ENCODE data around the gene CEACAM1. TPM values are rescaled to one million over a fixed set of nuclear protein-coding genes. Genes with fewer than 3 reads are reported as not detected.
"Not testable (repeated sequence)": the region's sequence is repeated elsewhere in the genome, so short reads cannot be mapped to it uniquely, and the experiment has no call there.

CEACAM1 gene
- total RNA-seq, 1 experiment from 2014 or later: not detected

DNA sequence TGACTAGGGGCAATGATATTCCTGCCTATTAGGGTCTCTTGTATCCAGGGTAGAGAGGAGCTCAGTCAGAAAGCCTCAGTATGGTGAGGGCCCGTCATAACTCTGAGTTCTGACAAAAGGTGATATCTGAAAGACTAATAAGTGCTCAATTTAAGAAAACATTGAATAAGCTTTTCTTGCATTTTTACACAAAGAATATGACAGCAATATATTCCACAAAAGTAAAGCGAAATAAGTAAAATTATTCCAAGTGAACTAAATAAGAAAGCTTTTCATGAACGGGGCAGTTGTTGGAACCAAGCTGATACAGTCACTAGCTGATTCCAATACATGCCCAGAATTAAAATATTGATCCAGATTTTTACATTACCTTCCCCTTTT, 40.5 kb downstream of the CEACAM1 start:
- Histone ChIP-seq H3K9me3 (replicated peaks) (no peaks in the 10 kb centered on the region), H3K27me3 (replicated peaks) (0 out of 2 replicates have a peak, but pooled peaks cover 9% of the 10 kb centered on the region), H3K4me3 (no peak overlapping the region), H3K36me3 (no peaks in the 10 kb centered on the region), H3K27ac (no peak overlapping the region), H3K4me1 (replicated peaks) (no peaks in the 10 kb centered on the region)
- DNase-seq (ENCODE audit: low read depth in 1 of 2, low spot score in 2 of 2): no peak

DNA sequence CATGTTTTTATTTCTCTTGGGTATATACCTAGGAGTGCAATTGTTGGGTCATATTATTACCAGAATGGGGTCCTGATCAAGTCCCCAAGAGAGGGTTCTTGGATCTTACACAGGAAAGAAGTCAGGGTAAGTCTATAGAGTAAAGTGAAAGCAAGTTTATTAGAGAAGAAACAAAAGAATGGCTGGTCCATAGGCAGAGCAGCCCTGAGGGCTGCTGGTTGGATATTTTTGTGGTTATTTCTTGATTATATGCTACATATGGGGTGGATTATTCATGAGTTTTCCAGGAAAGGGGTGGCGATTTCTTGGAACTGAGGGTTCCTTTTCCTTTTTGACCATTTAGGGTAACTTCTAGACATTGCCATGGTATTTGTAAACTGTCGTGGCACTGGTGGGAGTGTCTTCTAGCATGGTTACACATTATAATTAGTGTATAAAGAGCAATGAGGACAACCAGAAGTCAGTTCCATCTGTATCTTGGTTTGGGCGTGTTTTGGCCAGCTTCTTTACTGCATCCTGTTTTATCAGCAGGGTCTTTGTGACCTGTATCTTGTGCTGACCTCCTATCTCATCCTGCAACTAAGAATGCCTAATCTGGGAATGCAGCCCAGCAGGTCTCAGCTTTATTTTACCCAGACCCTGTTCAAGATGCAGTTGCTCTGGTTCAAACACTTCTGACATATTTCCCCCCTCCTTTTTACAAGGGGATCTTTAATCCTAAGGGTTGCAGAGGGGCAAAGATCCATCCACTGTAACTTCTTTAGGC, 41.1 kb downstream of the CEACAM1 start:
- H3K27me3 ChIP-seq (replicated peaks): 0 out of 2 replicates have a peak, but pooled peaks cover 9% of the 10 kb centered on the region
- no peak for DNase-seq (ENCODE audit: low read depth in 1 of 2, low spot score in 2 of 2)

DNA sequence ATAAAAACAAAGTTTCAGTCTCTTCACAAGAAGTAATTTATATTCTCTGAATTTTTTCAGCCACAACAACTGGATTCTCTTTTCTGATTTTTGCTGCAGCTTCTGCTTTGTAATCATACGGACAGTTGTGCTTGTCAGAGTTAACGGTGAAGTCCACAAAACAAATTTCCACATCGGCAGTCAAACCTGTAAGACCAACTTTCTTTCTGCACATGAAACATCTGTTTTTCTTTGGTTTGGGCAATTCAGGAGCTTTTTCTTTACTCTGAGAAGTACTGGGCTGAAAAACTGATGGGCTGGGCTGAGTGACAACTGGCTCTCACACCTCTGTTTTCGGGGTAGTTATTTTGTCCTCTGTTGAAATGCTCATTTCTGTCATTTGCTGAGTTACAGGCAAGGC, 43.2 kb downstream of the CEACAM1 start:
- not testable (repeated sequence) for DNase-seq (ENCODE audit: low read depth in 1 of 2, low spot score in 2 of 2); H3K27me3 ChIP-seq (replicated peaks); H3K9me3 ChIP-seq (replicated peaks); H3K36me3 ChIP-seq; H3K27ac ChIP-seq; H3K4me3 ChIP-seq; H3K4me1 ChIP-seq (replicated peaks)

More for the DNA sequence above, 41.1 kb downstream of the CEACAM1 start:
- no peak overlapping the region for H3K4me3 ChIP-seq
- H3K36me3 ChIP-seq: no peaks in the 10 kb centered on the region
- H3K4me1 ChIP-seq (replicated peaks): no peaks in the 10 kb centered on the region
- no peak overlapping the region for H3K27ac ChIP-seq
- no peaks in the 10 kb centered on the region for H3K9me3 ChIP-seq (replicated peaks)

DNA sequence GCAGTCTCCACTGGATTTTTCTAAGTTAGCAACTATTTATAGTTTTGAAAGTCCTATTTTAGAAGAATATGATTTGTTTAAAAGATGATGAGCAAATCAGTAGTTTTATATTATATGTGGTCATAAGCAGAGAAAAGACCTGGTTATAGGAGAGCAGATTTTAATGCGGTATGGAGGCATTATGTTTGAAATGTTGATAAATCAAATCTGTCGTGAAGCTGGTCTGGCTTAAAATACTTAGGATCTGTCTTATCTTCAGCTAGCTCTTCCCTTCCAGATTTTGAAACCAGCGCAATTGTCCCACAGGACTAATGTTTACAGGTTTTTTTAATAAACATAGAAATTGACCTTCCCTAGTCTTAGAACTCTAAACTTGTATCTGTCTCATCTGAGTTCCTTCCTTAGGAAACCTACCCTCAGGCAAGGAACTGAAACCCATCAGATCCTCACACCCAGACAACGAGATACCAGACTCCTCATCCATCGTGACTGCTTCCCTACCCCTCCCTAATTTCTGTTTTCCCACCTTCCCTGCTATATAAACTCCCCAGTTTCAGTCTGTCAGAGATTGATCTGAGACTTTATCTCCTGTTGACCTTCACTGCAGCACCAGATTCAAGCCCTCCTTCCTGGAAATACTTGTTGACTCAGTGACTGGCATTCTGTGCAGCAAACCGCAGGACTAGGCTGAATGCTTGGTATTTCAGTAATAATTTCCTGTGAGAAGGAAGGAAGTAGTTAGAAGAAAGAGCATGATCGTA, 47.8 kb downstream of the CEACAM1 start:
- Histone ChIP-seq H3K9me3 (replicated peaks) (no peaks in the 10 kb centered on the region), H3K4me1 (replicated peaks) (no peaks in the 10 kb centered on the region)
- peak in 1 of 2 experiments; percentile 23 for DNase-seq (ENCODE audit: low read depth in 1 of 2, low spot score in 2 of 2)

DNA sequence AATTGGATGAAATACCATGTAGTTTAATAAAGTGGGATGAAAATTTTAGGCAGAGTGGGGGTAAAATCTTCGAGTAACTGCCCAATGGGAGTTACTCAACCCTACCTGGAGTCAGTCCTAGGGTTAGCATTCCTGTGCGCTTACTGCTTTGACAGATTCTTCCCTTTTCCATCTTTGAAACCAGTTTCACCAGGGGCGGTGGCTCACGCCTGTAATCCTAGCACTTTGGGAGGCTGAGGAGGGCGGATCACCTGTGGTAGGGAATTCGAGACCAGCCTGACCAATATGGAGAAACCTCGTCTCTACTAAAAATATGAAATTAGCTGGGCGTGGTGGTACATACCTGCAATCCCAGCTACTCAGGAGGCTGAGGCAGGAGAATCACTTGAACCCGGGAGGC, 48.5 kb downstream of the CEACAM1 start:
- Histone ChIP-seq H3K9me3 (replicated peaks) (no peaks in the 10 kb centered on the region), H3K27me3 (replicated peaks) (no peaks in the 10 kb centered on the region), H3K36me3 (no peaks in the 10 kb centered on the region), H3K4me1 (replicated peaks) (no peaks in the 10 kb centered on the region), H3K27ac (no peak overlapping the region), H3K4me3 (no peak overlapping the region)
- DNase-seq (ENCODE audit: low read depth in 1 of 2, low spot score in 2 of 2): no peak

More for the DNA sequence above, 47.8 kb downstream of the CEACAM1 start:
- no peak overlapping the region for H3K27ac ChIP-seq
- H3K27me3 ChIP-seq (replicated peaks): no peaks in the 10 kb centered on the region
- no peaks in the 10 kb centered on the region for H3K36me3 ChIP-seq
- H3K4me3 ChIP-seq: no peak overlapping the region

DNA sequence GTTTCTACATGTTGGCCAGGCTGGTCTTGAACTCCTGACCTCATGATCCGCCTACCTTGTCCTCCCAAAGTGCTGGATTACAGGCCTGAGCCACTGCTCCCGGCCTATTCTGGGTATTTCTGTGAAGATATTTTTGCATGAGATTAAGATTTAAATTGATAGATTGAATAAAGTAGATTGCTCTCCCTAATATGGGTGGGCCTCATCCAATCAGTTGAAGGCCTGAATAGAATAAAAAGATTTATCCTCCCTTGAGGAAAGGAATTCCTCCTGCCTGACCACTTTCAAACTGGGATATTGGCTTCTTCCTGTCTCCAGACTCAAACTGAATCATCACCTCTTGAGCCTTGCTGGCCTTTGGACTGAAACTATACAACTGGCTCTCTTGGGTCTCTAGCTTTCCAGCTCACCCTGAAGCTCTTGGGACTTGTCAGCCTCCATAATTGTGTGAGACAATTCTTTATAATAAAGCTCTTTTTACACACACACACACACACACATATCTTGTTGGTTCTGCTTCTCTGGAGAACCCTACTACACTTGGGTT, 49.4 kb downstream of the CEACAM1 start:
- H3K9me3 ChIP-seq (replicated peaks): no peaks in the 10 kb centered on the region
- H3K27me3 ChIP-seq (replicated peaks): no peaks in the 10 kb centered on the region
- no peak for DNase-seq (ENCODE audit: low read depth in 1 of 2, low spot score in 2 of 2)
- no peak overlapping the region for H3K4me3 ChIP-seq
- no peaks in the 10 kb centered on the region for H3K4me1 ChIP-seq (replicated peaks)
- no peaks in the 10 kb centered on the region for H3K36me3 ChIP-seq
- H3K27ac ChIP-seq: no peak overlapping the region

DNA sequence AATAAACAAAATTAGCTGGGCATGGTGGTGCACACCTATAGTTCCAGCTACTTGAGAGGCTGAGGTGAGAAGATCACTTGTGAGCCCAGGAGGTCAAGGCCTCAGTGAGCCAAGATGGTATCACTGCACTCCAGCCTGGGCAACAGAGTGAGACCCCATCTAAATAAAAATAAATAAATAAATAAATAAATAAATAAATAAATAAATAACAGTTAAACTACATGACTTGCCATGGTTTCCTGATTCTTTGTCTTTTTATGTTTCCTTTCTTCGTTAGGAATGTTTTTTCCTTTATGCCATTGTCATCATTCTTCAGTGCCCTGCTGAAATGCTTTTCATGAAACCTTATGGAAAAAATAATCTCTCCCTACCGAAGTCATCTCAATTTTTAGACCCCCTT, 50.3 kb downstream of the CEACAM1 start:
- Histone ChIP-seq H3K36me3 (no peaks in the 10 kb centered on the region), H3K27ac (no peak overlapping the region), H3K9me3 (replicated peaks) (no peaks in the 10 kb centered on the region), H3K4me1 (replicated peaks) (no peaks in the 10 kb centered on the region), H3K27me3 (replicated peaks) (no peaks in the 10 kb centered on the region; the same call in 1 of the 2 replicates), H3K4me3 (no peak overlapping the region)
- no peak for DNase-seq (ENCODE audit: low read depth in 1 of 2, low spot score in 2 of 2)

DNA sequence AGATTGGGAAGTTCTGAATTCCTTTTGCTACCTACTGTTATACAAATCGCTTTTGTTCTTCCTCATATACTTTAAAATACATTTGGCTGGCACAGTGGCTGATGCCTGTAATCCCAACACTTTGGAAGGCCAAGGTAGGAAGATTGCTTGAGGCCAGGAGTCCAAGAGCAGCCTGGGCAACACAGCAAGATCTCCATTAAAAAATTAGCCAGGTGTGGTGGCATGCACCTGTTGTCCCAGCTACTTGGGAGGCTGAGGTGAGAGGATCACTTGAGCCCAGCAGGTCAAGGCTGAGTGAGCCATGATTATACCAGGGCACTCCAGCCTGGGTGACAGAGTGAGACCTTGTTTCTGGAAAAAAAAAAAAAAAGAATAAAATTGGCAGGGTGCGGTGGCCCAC, 51.2 kb downstream of the CEACAM1 start:
- H3K9me3 ChIP-seq (replicated peaks): no peaks in the 10 kb centered on the region
- no peaks in the 10 kb centered on the region for H3K36me3 ChIP-seq
- H3K4me3 ChIP-seq: no peak overlapping the region
- H3K27me3 ChIP-seq (replicated peaks): no peaks in the 10 kb centered on the region; the same call in 1 of the 2 replicates
- no peak overlapping the region for H3K27ac ChIP-seq
- no peak for DNase-seq (ENCODE audit: low read depth in 1 of 2, low spot score in 2 of 2)
- no peaks in the 10 kb centered on the region for H3K4me1 ChIP-seq (replicated peaks)

DNA sequence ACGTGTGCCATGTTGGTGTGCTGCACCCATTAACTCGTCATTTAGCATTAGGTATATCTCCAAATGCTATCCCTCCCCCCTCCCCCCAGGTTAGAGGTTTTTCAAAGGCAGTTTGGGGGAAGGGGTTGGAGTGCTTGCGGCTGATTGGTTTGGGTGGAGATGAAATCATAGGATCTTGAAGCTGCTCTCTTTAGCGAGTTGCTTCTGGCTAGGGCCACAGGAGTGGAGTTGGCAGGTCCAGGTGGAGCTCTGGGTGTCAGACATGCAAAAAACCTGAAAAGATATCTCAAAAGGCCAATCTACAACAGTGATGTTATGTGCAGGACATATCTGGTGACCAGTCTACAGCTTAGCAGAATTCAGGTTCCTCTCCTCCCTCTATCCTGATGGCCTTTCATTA, 52.9 kb downstream of the CEACAM1 start:
- no peak overlapping the region for H3K4me3 ChIP-seq
- DNase-seq (ENCODE audit: low read depth in 1 of 2, low spot score in 2 of 2): no peak

DNA sequence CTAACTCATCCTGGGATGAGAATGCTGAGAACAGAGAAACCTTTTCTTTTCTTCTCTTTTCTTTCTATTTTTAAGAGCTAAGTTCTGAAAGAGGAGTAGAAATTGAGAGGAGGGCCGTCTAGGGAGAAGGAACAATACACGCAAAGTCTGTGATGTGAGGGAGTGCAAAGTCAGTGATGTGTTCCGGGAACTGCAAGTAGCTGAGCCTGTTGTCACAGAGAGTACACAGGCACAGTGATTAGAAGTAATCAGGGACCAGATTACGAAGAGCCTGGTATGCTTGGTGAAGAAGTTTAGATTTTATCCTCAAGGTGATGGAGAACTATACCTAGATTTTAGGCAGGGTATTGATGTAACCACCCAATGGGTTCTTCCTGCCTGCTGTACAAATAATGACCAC, 53.5 kb downstream of the CEACAM1 start:
- Histone ChIP-seq H3K36me3 (no peaks in the 10 kb centered on the region), H3K27me3 (replicated peaks) (no peaks in the 10 kb centered on the region; the same call in 1 of the 2 replicates), H3K4me1 (replicated peaks) (no peaks in the 10 kb centered on the region; the same call in 1 of the 2 replicates), H3K4me3 (no peak overlapping the region), H3K27ac (no peak overlapping the region), H3K9me3 (replicated peaks) (no peaks in the 10 kb centered on the region)
- DNase-seq (ENCODE audit: low read depth in 1 of 2, low spot score in 2 of 2): no peak

More for the DNA sequence above, 52.9 kb downstream of the CEACAM1 start:
- H3K27ac ChIP-seq: no peak overlapping the region
- no peaks in the 10 kb centered on the region for H3K36me3 ChIP-seq
- no peaks in the 10 kb centered on the region; the same call in 1 of the 2 replicates for H3K27me3 ChIP-seq (replicated peaks)
- no peaks in the 10 kb centered on the region for H3K9me3 ChIP-seq (replicated peaks)
- H3K4me1 ChIP-seq (replicated peaks): no peaks in the 10 kb centered on the region

DNA sequence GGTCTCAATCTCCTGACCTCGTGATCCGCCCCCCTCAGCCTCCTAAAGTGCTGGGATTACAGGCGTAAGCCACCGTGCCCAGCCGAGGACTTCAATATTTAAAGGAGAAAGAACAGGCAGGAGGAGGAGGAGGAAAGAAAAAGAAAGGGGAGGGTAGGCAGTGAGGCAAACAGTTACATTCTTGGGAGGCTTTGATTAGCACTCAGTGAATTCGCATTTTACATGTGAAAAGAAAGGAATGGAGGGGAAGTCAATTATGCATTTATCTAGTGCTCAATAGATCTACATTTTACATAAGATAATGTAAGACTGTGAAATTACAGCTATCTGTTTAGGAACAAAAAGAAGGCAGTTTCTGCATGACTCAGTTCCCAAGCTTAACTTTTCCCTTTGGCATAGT, 54.6 kb downstream of the CEACAM1 start:
- no peaks in the 10 kb centered on the region; the same call in 1 of the 2 replicates for H3K27me3 ChIP-seq (replicated peaks)
- H3K36me3 ChIP-seq: no peaks in the 10 kb centered on the region
- H3K9me3 ChIP-seq (replicated peaks): no peaks in the 10 kb centered on the region
- no peak overlapping the region for H3K27ac ChIP-seq
- peaks cover under 1% of the 10 kb centered on the region for H3K4me1 ChIP-seq (replicated peaks)
- no peak for DNase-seq (ENCODE audit: low read depth in 1 of 2, low spot score in 2 of 2)
- H3K4me3 ChIP-seq: no peak overlapping the region

DNA sequence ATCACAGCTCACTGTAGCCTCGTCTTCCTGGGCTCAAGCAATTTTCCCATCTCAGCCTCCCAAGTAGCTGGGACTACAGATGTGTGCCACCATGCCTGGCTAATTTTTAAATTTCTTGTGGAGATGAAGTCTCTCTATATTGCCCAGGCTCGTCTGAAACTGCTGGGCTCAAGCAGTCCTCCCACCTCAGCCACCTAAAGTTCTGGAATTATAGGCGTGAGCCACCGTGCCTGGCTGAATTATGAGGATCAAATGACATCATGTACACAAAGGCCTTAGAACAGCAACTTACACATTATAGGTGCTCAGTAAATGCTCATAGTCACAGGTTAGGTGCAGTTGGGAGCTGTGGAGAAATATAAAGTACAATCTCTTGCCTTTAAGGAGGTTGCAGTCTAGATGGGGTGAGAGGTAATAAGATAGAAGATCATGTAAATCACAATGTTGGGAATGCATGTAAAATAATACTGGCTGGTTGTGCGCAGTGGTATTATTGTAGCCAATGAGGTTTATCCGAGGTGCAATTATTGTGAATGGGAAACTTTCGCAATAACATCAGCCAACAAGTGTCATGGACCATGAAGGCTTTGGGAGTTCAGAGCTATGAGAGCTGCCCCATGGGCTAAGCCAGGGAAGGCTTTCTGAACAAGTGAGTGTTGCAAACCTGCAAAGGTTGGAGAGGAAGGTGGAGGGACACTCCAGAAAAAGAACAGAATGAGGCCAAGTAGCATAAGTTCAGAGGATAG, 55.7 kb downstream of the CEACAM1 start:
- H3K36me3 ChIP-seq: no peaks in the 10 kb centered on the region
- H3K27ac ChIP-seq: no peak overlapping the region
- DNase-seq (ENCODE audit: low read depth in 1 of 2, low spot score in 2 of 2): no peak
- no peaks in the 10 kb centered on the region for H3K9me3 ChIP-seq (replicated peaks)
- H3K4me1 ChIP-seq (replicated peaks): peaks cover 8% of the 10 kb centered on the region
- H3K27me3 ChIP-seq (replicated peaks): no peaks in the 10 kb centered on the region; the same call in 1 of the 2 replicates
- H3K4me3 ChIP-seq: no peak overlapping the region

DNA sequence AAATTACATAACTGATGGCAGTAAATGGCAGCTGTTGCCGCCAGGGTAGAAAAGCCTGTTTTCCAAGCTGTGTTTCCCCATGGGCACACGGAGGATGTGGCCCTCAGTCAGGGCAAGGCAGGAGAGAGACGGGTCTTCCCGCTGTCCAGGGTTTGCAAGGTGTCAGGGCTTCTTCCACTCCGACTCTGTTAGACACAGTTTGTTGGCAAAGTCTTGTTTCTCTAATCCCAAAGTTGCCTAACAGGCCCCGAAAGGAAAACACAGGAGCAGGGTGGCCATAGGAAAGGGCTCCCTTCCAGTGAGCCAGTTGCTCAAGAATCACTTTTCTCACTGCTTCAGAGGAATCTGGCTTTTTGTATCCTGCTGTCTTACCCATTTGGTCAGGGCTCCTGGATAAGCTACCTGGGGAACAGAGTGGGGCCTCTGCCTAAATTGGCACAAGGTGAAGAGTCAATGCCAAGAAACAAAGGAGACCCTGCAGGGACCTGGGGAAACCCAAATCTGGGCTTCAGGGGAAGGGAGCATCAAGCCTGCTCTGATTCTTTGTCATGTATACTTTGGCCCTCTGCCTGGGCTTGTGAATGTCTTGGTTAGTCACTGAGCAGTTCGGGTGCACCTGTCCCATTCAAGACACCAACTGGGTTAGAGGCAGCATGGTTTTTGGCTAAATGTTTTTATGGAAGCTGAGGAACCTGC, 56.6 kb downstream of the CEACAM1 start:
- Histone ChIP-seq H3K4me1 (replicated peaks) (peaks cover 8% of the 10 kb centered on the region), H3K27me3 (replicated peaks) (no peaks in the 10 kb centered on the region; the same call in 1 of the 2 replicates), H3K36me3 (no peaks in the 10 kb centered on the region), H3K9me3 (replicated peaks) (no peaks in the 10 kb centered on the region), H3K4me3 (no peak overlapping the region), H3K27ac (no peak overlapping the region)
- no peak for DNase-seq (ENCODE audit: low read depth in 1 of 2, low spot score in 2 of 2)

All from SJSA1 (cell line).